LNCAP (cell line): ENCODE data around the gene PPL.

Experiments used
- CTCF ChIP-seq: fragments of 450-650 bp; IDR thresholded peaks from 2 replicates; pipeline ENCODE4 v1.5.1; 2017; ENCODE audit warnings: mild to moderate bottlenecking

PPL gene

GRCh38 chr16:4855371-4855770 lies 81.6 kb downstream of the PPL start:
- TF ChIP-seq CTCF: no peak

GRCh38 chr16:4852221-4852872 lies 84.6 kb downstream of the PPL start:
- TF ChIP-seq CTCF: no peak

- TF ChIP-seq CTCF: no peak
Measured at GRCh38 chr16:4850211-4850610, 86.7 kb downstream of the PPL start.

GRCh38 chr16:4847774-4848587 lies 89.0 kb downstream of the PPL start:
- TF ChIP-seq CTCF: no peak

- no peak for TF ChIP-seq CTCF
Measured at GRCh38 chr16:4846901-4847773, 89.8 kb downstream of the PPL start, which contains the start of the genes GLYR1 and UBN1. GLYR1 (minus strand) TSS chr16:4847288; CDS start chr16:4847265, 23 bp downstream. UBN1 (plus strand) TSS chr16:4847481; CDS start chr16:4852918, 5,437 bp downstream.

DNA sequence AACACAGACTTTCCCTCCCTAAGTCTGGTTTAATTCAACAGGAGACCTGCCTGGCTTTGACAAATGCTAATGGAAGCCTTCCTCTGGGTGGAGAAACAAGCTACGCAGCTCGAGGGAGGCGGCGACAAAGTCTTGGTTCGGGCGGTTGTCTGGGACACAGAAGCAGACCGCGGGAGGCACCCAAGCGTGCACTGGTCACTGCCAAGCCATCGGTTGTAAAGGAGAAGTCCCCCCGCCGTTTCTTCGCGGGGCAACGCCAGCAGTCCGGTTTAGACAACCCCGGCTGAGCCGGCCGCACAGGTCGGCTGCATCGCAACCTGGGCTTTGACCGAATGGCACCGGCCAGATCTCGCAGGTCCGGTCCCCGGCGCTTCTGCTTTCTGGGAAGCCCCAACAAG lies 90.4 kb downstream of the PPL start:
- no peak for TF ChIP-seq CTCF

GRCh38 chr16:4840984-4841383 lies 96.0 kb downstream of the PPL start:
- TF ChIP-seq CTCF: no peak
